ENCODE data around the gene FBXO33.
"Not testable (repeated sequence)": the region's sequence is repeated elsewhere in the genome, so short reads cannot be mapped to it uniquely, and the experiment has no call there.

The FBXO33 gene

DNA sequence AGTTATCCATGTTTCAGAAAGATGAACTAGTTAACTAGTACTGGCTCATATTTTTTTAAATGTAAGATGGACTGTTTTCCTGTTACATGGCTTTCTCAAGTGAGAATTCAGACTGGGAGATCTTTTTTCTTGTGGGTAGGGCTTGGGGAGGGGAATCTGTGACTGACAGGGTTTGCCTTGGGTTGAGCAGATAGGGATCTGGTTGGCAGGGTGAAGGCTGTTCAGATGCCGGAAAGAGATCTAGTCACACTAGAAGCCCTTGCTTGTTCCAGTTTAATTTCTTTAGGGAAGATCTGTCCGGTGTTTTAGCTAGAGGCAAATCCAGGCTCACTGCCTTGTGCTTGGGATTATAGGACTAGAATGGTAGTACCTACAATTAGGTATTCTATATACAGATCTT lies 63.2 kb downstream of the FBXO33 start:
- no peak for DNase-seq (ENCODE audit: low spot score)

DNA sequence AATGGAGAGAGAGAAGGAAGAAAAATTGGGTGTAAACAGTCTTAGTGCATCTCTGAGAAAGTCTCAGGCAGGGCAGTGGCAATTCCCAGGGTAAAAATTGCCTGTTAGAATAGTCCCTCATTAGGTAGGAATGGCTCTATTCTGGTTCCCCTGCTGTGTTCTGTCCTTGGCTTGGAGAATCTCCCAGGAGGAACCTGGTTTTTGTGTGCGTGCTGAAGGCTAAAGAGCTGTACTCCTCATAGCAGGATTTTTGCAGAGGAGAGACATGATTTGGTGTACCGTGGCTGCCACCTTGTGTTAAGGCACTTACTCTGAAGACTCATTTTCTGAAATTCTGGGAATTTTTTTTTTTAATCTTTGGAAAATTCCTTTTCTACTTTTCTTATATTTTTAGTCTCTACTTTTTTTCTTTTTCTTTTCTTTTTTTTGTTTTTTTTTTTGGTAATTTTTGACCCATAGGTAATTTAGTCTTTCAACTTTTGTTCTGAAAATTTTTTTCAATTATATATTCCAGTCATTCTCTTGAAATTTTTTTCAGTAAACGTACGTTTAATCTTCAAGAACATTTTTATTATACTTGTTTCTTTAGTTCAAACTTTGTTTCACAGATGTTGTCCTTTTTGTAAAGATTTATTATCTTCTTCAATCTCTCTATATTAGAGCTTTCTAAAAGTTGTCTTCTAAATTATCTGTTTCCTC lies 63.8 kb downstream of the FBXO33 start:
- DNase-seq (ENCODE audit: low spot score): peak; percentile 82

DNA sequence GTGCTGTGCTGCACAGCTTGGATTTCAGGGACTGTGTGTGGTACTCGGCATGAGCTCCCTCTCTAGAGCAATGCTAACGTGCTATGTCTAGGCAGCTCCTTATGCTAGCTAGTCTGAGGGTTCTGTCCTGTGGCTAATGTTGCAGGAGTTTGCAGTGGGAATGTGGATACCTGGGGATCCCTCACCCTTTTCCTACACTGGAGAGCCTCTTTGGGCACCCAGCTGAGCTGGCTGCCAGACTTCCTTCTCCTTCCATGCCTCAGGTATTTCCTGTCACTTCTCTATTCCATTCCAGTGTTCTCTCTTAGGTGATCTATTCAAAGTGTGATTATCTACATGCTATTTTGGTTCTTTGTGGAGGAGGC lies 64.9 kb downstream of the FBXO33 start:
- DNase-seq (ENCODE audit: low spot score): no peak

DNA sequence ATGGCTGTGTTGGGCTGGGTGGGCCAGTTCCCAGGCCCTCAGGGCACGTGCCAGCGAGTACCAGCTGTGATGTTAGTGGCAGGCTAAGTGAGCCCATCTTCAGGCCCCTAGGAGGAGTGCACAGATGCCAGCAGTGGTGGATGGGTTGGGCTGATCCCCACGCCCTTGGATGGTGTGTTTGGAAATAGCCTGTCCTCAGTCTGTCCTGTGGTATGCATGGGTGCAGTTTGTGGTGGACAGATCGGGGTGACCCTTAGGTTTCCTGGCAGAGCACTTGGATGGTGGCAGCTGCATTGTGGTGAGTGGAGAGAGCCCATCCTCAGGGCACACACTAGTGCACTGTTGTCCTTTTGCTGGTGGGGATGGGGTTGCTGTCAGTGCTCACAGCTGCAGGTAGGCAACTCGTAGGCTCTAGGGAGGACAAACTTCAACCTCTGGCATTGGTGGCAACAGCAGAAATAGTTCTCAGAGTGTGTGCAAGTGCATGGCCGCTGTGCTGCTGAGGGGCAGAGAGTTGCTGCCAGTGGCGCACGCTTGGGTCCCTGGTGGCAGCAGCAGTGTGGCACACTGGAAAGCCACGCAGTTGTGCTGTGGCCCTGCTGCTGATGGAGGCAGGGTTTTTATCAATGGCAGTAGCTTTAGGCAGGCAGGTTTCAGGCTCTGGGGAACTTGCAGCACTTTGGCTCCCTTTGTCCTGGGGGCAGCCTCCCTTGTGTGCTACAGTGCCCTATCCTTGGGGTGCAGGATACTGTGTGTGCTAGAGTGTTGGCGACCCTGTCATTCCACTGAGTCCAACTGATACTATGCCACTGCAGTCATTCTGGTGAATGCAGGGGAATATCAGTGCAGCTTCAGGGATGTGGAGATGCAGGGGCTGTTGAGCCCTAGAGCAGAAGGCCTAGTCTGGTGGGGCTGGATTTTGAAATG lies 65.5 kb downstream of the FBXO33 start:
- no peak for DNase-seq (ENCODE audit: low spot score)

DNA sequence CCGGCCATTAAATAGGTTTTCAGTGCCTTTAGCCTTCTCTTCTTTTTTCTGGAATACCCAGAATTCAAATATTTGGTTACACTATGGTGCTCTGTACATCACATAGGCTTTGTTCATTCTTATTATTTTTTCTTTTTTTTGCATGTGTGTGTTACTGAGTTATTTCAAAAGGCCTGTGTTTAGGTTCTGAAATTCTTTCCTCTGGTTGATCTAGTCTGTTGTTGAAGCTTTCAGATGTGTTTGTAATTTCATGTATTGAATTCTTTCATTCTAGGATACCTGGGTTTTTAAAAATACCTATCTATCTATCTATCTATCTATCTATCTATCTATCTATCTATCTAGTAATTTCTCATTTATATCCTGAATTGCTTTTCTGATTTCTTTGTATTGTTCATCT lies 66.9 kb downstream of the FBXO33 start:
- no peak for DNase-seq (ENCODE audit: low spot score)

DNA sequence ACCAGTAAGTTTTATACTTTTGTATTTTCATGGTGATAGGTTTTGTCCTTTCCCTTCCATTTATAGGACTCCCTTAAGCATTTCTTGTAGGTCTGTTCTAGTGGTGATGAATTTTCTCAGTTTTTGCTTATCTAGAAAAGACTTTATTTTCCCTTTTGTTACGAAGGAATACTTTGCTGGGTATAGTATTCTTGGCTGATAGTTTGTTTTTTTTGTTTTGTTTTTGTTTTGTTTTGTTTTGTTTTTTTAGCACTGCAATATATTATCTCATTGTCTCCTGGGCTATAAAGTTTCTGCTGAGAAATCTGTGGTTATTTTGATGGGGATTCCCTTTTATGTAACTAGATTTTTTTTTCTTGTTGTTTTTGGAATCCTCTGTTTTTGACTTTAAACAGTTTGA lies 67.7 kb downstream of the FBXO33 start:
- DNase-seq (ENCODE audit: low spot score): no peak

DNA sequence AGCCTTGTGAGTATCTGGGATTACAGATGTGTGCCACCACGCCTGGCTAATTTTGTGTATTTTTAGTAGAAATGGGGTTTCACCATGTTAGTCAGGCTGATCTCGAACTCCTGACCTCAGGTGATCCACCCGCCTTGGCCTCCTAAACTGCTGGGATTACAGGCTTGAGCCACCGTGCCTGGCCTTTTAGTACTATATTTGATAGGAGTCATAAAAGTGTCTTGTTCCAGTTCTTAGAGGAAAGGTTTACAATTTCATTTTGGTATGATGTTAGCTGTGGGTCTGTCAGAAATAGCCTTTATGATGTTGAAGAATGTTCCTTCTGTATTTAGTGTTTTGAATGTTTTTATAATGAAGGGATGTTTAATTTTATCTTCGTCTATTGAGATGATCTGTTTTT lies 70.7 kb downstream of the FBXO33 start:
- DNase-seq (ENCODE audit: low spot score): not testable (repeated sequence)

DNA sequence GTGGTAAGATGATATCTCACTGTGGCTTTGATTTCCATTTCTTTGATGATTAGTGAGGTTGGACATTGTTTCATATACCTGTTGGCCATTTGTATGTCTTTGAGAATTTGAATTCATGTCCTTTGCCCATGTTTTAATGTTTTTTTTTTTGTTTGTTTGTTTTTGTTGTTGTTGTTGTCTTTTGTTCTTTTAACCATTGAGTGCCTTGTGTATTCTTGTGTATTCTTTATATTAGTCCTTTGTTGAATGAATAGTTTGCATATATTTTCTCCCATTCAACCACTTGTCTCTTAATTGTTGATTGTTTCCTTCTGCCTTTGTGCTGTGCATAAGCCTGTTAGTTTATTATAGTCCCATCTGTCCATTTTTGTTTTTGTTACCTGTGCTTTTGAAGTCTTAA lies 71.9 kb downstream of the FBXO33 start:
- DNase-seq (ENCODE audit: low spot score): no peak

DNA sequence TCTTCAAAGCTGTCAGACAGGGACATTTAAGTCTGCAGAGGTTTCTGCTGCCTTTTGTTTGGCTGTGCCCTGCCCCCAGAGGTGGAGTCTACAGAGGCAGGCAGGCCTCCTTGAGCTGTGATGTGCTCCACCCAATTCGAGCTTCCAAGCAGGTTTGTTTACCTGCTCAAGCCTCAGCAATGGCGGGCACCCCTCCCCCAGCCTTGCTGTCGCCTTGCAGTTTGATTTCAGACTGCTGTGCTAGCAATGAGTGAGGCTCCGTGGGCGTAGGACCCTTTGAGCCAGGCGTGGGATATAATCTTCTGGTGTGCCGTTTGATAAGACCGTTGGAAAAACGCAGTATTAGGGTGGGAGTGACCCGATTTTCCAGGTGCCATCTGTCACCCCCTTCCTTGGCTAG lies 73.2 kb downstream of the FBXO33 start:
- DNase-seq (ENCODE audit: low spot score): not testable (repeated sequence)

DNA sequence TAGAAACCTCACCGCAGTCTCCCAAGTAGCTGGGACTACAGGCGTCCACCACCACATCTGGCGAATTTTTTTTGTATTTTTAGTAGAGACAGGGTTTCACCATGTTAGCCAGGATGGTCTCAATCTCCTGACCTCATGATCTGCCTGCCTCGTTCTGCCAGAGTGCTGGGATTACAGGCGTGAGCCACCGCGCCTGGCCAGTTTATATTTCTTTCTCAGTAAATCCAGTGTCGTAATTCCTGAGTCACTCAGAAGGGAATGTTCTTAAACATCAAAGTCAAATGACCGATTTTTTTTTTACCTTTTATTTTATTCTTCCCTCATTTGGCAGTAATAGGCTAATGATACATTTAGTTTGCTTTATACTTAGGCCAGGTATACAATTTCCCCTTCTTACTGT lies 80.5 kb downstream of the FBXO33 start:
- no peak for DNase-seq (ENCODE audit: low spot score)

DNA sequence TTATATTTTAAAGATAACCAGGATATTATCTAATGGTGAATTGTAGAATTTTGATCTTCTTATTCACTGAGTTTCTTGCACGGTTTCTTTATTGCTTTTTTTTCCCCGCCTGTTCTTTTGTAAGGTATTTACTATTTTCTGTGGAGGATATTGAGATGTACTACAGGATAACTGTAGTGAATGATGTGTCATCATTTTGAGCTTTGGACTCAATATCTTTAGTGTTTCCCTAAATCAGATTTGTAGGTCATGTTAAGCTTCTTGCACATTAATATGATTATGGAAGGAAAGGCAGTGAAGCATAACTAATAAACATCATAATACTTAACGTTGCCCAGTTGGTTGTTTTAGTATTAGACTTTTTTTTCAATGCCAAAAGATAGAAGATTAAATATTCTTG lies 81.4 kb downstream of the FBXO33 start:
- no peak for DNase-seq (ENCODE audit: low spot score)

Measured in RKO (cell line).